Epithelial cell of proximal tubule (primary cell): ENCODE results near the gene GRM2. TPM values are rescaled to one million over a fixed set of nuclear protein-coding genes. Genes with fewer than 3 reads are reported as not detected.
"Not testable (repeated sequence)": the region's sequence is repeated elsewhere in the genome, so short reads cannot be mapped to it uniquely, and the experiment has no call there.

ENCODE experiments used
- DNase-seq: peaks from one replicate; pipeline ENCODE4 v3.0.0-alpha.2; 2011; ENCODE audit warnings: low read depth
- H3K4me3 ChIP-seq: 2 replicates; pipeline ENCODE4 v1.5.1; 2011; ENCODE audit warnings: low read depth, mild to moderate bottlenecking, low read length
- CTCF ChIP-seq: conservative IDR thresholded peaks from 2 replicates; pipeline ENCODE4 v1.5.1; 2012; ENCODE audit warnings: low read depth, mild to moderate bottlenecking, low read length
- total RNA-seq: library from RNA; depleted of rRNA; stranded (reverse); fragments of >200 nt; gene quantifications from 2 replicates; pipeline ENCODE4 v1.2.3, GENCODE V29; 2015

GRM2 gene
- total RNA-seq, 1 donor from 2014 or later: not detected

GRCh38 chr3:51748327-51748726 is 41.5 kb downstream of the GRM2 start:
- TF ChIP-seq CTCF: no peak
- DNase-seq: no peak

DNA sequence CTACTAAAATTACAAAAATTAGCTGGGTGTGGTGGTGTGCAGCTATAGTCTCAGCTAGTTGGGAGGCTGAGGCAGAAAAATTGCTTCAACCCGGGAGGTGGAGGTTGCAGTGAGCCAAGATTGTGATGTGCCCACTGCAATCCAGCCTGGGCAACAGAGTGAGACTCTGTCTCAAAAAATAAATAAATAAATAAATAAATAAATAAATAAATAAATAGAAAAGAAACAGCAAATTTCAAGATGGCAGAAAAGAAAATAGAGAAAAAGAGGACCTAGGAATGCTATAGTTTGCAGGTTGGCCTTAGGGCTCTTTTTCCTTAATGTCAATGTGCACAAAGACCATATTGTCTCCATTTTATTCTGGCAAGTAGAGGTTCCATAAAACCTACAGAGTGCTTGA is 44.0 kb downstream of the GRM2 start:
- no peak for DNase-seq
- TF ChIP-seq CTCF: no peak
- H3K4me3 ChIP-seq: no peak overlapping the region

More at GRCh38 chr3:51748327-51748726, 41.5 kb downstream of the GRM2 start:
- no peak overlapping the region for H3K4me3 ChIP-seq

DNA sequence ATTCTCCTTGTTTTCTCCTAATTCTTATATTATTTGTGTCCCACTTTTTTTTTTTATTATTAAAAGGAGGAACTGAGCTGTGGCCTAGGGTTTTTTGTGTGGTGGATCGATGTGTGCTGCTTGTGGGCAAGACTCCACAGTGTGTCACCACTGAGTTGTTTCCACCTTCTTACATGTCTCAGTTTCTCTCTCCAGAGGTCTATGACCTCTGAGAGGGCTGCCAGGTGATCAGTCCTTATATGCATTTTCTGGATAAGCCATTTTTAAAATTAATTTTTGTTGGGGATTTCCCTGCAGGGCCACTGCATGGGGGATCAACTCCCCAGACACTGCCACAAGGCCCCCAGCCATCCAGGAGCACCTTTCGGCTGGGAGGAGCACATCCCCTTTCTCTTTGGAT is 44.4 kb downstream of the GRM2 start:
- no peak for DNase-seq

DNA sequence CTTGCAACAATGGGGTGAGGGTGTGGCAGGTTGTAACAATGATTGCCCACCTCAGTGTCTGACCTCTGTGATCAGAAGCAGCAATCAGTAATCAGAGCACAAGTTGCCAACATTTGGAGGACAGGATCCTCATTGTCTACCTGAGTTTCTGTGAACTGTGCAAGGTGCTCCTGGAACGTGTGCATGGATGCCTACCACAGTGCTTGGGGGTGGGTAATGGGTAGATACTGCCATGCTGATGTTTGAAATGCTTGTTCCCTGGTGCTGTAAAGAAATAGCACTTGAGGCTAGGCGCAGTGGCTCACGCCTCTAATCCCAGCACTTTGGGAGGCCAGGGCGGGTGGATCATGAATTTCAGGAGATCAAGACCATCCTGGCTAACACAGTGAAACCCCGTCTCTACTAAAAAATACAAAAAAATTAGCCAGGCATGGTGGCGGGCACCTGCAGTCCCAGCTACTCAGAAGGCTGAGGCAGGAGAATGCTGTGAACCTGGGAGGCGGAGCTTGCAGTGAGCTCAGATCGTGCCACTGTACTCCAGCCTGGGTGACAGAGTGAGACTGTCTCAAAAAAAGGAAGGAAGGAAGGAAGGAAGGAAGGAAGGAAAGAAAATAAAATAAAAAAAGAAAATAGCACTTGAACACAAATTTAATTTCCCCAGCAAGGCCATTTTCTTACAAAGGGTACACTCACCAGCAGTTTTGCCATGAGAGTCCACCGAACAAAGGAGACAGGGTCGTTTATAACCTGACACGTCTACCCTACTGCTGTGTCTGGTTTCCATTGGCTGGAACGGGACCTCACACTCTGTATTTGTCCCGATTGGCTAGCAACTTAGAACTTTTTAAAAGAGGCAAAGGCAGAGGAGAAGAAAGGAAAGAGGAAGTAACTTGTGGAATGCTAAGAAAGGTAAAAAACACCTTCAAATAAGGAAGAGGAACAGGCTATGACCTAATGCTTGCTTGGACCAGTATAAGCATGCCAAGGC is 47.2 kb downstream of the GRM2 start:
- peak overlapping the region; percentile 11 for H3K4me3 ChIP-seq
- not testable (repeated sequence) for DNase-seq

More for the DNA sequence above, 44.4 kb downstream of the GRM2 start:
- no peak for TF ChIP-seq CTCF
- no peak overlapping the region for H3K4me3 ChIP-seq

GRCh38 chr3:51759203-51759602 is 52.3 kb downstream of the GRM2 start:
- no peak for DNase-seq
- H3K4me3 ChIP-seq: no peak overlapping the region
- no peak for TF ChIP-seq CTCF

Other genes starting within 250 kb of the GRM2 start
- 13.7 and 15.6 TPM in 2 replicates for gene DCAF1, start 207.1 kb upstream of the GRM2 start, total RNA-seq
- 9.6 and 12.6 TPM in 2 replicates for gene RAD54L2, start 168.3 kb upstream of the GRM2 start, total RNA-seq
- gene TEX264, start 35.8 kb upstream of the GRM2 start, total RNA-seq: 54.5 and 55.3 TPM in 2 replicates
- not detected in 2 replicates for gene IQCF6, start 72.2 kb downstream of the GRM2 start, total RNA-seq
- gene IQCF2, start 154.5 kb downstream of the GRM2 start, total RNA-seq: not detected in 2 replicates
- gene IQCF5, start 168.5 kb downstream of the GRM2 start, total RNA-seq: not detected in 2 replicates
- not detected in 2 replicates for gene IQCF1, start 196.3 kb downstream of the GRM2 start, total RNA-seq
- 28.0 and 56.8 TPM in 2 replicates for gene RRP9, start 234.8 kb downstream of the GRM2 start, total RNA-seq
- 15.4 and 18.8 TPM in 2 replicates for gene PARP3, start 235.3 kb downstream of the GRM2 start, total RNA-seq
- gene GPR62, start 248.3 kb downstream of the GRM2 start, total RNA-seq: not detected in 2 replicates